Measurements from ENCODE around the gene SPACA5.
"Not testable (repeated sequence)": the region's sequence is repeated elsewhere in the genome, so short reads cannot be mapped to it uniquely, and the experiment has no call there.

Gene SPACA5

GRCh38 chrX:48021026-48021900 lies 14.5 kb downstream of the SPACA5 start:
- DNase-seq: peak; percentile 90

DNA sequence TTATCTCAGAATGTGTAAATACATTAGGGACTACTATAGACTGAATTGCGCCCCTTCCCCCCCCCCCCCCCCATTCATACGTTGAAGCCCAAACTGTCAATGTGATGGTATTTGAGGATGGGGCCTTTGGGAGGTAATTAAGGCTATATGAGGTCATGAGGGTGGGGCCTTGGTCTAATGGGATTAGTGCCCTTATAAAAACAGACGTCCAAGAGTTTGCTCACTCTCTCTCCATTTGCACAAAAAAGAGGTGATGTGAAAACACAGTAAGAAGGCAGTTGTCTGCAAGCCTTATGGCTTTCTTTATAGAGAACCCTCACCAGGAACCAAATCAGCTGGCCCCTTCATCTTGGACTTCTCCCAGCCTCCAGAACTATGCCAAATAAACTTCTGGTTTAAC lies 15.3 kb downstream of the SPACA5 start:
- DNase-seq: no peak

GRCh38 chrX:48022738-48023137 lies 15.9 kb downstream of the SPACA5 start:
- DNase-seq: no peak

DNA sequence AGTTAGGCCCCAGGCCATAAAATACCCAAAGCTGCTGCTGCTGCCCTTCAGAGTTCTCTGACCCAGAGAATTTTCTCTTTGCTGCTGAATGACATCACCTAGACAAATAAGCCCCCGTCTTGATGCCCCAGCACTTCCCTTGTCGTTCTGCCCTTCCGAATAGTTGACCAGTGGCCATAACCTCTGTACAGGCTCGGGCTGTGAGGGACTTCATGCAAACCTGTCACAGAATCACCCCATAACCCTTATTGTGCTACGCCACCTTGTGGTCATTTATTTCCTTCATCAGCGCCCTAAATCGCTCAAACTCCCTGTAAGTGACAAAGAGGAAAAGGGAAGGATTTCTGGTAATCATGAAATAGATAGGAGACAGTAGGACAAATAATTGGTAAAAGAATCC lies 18.8 kb downstream of the SPACA5 start:
- DNase-seq: peak; percentile 47

- DNase-seq: not testable (repeated sequence)
Measured at GRCh38 chrX:48027545-48027944, 20.8 kb downstream of the SPACA5 start.

GRCh38 chrX:48028091-48028490 lies 21.3 kb downstream of the SPACA5 start:
- no peak for DNase-seq

DNA sequence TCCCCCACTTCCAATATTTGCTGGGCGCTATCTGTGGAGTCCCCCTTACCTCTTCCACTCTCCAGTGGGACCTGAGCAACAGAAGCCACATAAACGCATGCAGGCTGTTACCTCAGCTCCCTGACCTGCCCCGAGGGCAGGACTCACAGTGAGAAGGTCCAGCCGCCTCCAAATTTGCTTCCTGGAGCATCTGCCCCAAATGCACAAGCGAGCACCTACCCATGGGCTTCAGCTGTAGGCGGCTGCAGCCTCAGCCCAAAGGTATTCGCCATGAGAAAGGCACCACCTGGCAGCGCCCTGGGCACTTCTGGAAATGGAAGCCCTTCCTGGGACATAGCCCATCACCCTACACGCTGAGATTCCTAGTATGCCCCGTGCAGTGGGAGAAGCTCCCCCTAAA lies 23.4 kb downstream of the SPACA5 start:
- DNase-seq: no peak

GRCh38 chrX:48030641-48031173 lies 23.9 kb downstream of the SPACA5 start:
- DNase-seq: not testable (repeated sequence)

DNA sequence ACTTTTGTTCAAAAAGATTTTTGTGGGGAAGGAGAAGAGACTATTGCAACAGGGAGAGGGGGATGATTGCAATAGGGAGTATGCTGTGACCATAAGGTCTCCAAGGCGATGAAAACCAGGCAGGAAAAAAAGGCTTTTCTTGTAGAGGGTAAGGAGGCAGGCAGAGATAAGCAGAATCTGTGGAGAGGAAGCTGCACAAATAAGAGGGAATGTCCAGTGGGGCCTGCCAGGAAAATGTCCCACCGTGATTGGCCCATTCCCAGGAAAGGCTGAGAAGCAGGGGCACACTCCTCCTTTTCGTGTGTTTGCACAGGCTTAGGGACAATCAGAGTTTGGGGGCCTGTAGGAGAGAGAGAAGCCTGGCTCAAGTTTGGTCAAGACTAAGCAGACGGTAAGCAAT lies 29.1 kb downstream of the SPACA5 start:
- DNase-seq: no peak

DNA sequence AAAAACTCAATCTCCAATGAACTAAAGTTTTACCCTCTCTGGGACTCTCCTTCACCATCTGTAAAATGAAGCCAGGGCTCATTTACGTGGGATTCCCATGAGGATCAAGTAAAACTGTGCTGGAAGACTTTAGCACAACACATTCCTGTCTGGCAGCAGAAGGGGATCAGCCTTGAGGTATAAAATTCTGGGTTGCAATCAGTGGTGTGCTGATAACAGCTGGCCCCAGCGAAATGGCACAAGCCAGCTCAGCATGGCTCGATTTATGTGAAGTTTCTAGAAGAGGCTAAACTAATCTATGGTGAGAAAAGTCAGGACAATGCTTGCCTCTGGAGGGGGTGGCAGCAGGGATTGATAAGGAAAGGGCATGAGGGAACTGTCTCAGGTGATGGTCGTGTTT lies 36.3 kb downstream of the SPACA5 start:
- DNase-seq: no peak

DNA sequence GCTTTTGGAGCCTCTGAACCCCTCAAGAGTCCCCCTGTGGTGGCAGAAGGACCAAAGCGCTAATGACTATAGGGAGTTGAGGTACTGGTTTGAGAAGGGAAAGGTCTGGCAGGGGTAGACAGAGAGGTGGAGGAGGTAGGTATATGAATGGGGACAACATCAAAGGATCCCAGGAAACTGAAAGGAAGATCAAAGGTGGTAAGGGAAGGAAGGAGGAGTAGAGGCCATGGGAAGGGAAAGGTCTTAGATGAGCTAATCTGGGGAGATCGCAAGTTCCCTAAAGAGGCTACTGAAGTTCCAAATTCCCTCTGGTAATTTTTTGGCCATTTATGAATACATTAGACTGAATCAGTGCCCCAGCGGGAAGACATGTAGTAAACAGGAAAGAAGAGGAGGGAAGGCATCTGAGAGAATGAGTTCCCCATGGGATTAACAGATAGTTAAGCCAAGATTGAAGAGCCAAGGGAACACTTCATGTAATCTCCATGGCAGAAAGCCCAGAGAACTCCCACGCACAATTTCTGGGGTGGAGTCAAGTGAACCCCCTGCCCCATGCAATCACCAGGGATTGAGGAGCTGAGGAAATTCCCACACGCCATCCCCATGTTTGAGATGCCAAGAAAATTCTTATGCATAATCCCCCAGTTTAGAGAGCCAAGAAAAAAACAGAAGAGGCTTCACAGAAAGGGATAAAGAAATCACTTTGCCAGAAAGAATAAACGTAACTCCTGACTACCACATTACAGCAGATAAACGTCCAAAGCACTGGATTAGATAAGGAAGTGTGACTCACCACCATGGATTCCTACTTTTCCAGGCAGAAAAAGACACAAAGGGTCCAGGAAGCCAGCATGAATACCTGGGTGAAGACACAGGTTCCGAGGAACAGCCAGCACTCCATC lies 38.9 kb downstream of the SPACA5 start:
- DNase-seq: no peak

DNA sequence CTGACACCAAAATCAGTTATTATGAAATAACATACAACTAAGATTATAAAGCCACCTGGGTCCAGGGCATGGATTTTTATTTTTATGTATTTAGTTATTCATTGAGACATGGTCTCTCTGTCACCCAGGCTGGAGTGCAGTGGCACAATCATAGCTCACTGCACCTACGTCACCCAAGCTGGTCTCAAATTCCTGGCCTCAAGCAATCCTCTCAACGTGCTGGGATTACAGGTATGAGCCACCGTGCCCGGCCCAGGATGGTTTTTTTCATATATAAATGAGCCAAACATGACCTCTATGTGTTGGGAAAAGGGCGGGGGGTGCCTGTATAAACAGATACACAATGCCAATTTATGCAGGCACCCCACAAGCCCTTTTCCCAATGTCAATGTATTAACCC lies 40.1 kb downstream of the SPACA5 start:
- DNase-seq: no peak

DNA sequence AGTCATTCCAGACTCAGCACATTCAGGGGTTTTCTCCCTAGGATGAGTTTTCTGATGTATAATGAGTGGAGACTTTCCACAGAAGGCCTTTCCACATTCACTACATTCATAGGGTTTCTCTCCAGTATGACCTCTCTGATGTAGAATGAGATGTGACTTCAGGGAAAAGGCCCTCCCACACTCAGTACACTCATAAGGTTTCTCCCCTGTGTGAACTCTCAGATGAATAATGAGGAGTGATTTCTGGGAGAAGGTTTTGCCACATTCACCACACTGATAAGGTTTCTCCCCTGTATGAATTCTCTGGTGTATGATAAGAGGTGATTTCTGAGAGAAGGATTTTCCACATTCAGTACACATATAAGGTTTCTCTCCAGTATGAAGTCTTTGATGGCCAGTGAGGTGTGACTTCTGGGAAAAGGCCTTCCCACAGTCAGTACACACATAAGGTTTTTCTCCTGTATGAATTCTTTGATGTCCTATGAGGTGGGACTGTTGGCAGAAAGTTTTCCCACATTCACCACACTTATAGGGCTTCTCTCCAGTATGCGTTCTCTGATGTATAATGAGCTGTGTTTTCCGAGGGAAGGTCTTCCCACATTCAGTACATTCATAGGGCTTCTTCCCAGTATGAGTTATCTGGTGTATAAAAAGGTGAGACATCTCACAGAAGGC lies 52.0 kb downstream of the SPACA5 start:
- no peak for DNase-seq

DNA sequence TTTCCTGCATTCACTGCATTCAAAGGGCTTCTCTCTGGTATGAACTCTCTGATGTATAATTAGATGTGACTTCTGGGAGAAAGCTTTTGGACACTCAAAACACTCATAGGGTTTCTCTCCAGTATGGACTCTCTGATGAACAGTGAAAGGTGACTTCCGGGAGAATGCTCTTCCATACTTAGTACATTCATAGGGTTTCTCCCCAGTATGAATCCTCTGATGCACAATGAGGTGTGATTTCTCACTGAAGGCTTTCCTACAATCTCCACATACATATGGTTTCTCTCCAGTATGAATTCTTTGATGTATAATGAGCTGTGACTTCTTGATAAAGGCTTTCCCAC lies 52.5 kb downstream of the SPACA5 start:
- no peak for DNase-seq

All from right kidney (tissue), 1 donor.